CD4-positive, alpha-beta T cell treated with Interleukin-10 for 1 hour (primary cell): Measurements from ENCODE around the gene SDC3.

Source experiments
- DNase-seq: peaks from one replicate; pipeline ENCODE4 v3.0.0-alpha.2; 2020

Gene SDC3

DNA sequence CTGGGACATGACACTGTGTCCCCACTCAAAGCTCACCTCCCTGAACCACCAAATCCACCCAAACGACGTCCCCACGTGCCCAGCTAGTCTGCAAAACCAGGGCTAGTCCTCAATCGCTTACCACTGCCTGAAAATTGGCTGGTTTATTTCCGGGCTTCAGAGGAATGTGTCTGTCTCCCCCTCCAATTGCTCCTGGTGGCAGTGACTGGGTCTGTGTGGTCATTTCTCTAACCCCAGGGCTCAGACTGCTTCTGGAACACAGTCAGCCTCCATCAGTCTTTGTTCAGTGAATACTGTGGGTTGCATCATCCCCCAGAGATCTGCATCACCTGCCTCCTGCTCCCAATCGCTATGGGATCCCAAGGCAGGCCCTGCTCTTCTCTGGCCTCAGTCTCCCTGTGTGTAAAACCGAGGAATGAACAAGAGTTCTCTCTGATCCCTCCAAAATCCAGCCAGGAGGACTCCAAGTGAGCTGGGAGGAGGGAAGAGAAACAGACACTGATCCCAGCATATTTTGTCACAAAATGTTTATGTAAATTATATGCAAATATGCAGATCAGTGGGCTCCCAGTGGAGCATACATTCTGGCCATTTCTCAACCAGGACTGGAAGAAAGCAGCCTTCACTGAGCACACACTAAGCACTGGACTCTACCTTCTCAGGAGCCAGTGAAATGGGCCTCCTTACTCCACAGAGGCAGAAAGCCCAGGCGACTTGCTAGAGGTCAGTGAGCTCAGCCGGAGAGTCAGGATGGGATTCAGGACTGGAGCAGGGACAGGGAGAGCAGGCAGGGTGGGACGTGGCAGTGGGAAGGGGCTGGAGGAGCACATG is 20.9 kb downstream of the SDC3 start:
- no peak for DNase-seq

DNA sequence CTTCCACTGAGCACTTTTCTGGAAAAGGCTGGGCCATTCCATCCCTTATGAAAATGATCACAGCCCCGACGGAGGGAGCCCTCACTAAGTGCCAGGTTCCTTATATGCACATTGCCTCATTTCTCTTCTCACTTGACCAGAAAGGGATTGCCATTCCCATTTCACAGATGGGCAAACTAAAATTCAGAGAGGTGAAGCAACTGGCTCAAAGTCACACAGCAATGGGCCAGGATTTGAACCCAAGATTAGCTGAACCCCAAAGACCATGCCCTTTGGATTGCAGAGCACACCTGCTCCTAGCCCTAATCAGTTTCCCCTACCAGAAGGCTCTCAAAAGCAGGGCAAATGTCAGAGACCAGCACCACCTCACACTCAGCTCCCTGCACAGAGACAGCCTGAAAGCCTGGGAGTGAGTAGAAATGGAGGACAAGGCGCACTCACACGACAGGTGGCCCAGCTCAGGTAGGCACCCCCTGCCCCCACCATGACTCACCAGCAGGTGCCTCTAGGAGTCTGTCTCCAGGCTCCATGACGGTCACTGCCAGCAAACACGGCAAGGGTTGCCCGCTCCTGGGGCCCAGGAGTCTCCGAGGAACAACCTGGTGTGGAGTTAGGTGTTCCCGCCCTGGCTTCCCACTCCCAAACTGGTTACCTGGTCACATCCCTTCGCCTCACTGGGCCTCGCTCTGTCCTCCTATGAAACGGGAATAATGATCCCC is 21.7 kb downstream of the SDC3 start:
- DNase-seq, result no peak

DNA sequence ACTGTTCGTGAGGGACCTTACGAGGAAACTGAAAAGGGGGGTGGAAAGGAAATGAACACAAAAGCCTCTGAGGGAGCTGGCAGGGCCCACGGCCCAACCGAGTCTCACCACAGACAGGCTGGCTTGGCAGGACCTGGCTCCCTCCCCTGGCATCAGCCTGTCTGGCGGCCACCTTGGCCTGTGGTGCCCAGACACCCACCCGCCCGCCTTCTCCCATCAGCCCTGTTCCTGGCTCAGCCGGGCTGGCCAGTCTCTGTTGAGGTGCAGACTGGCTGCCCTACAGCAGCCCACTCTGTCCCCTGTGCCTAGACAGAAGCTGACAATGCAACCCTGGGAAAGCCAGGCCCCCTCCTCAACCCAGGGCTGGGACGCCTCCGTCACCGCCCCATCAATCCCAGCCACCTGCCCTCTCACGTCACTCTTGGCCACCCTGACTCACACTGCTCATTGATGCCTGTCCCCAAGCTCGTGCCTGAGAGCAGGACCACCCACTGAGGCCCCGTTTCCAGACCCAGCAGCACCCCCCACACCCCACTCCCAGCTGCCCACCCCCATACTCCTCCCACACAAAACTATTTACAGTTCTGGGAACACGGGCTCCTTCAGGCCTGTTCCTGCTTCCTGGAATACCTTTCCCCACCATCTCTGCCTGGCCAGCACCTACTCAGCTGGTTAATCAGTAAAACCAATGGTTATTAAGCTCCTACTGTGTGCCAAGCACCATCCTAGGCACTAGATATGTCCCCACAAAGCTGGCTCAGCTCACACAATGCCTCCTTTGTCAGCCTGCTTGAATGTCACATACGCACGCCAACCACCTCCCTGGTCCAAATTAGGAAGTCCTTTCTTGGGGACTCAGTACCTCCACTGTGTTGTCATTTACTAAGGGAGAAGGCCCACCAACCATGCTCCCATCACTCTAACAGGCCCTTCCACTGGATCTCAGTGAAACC is 22.7 kb downstream of the SDC3 start:
- DNase-seq, result no peak

DNA sequence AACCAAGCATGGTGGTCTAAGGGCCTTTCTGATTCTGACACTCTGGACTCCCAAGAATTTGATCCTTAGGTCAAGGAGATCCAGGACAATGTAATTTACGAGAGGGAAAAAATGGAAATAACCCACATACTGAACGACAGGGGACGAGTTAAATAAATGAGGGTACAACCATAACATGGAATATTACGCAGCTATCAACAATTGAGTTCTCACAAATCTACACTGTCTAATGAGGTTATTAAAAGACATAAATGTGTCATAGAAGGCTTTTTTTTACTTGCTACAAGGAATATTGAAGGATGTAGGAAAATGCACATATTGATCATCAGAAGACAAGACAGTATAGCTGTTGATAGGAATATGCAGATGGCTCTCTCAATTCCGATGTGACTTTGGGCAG is 23.8 kb downstream of the SDC3 start:
- no peak for DNase-seq

DNA sequence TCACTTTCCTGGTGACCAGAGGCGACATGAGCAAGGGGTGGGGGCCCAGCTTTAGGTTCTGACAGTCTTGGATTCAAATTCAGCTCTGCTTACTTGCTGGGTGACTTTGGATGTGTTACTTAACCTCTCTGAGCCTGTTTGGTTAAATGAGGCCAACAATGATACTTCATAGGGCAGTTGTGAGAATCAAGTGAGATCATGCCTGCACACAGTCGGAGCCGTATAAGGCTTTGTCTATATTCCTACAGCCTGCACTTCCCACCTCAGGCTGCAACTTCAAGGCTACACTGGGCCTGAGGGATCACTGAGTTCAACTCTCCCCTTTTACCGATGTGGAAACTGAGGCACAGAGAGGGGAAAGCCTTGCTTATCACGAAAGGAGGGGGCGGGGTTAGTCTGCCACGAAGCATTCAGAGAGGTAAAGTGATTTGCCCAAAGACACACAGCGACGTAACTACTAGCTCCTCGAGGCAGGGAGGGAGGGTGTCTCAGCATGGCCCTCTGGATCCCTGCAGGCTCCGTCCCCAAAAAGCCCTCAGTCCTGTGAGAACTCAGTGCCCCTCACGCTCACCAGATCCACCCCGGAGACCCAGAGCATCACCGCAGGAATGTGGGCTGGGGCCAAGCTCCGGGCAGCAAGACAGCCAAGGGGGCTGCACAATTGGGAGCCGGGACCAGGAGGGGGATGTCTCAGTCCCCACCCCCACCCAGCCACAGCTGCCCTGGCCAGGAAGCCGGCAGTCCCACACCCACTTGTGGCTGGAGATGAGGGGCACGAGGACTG is 25.0 kb downstream of the SDC3 start:
- no peak for DNase-seq

DNA sequence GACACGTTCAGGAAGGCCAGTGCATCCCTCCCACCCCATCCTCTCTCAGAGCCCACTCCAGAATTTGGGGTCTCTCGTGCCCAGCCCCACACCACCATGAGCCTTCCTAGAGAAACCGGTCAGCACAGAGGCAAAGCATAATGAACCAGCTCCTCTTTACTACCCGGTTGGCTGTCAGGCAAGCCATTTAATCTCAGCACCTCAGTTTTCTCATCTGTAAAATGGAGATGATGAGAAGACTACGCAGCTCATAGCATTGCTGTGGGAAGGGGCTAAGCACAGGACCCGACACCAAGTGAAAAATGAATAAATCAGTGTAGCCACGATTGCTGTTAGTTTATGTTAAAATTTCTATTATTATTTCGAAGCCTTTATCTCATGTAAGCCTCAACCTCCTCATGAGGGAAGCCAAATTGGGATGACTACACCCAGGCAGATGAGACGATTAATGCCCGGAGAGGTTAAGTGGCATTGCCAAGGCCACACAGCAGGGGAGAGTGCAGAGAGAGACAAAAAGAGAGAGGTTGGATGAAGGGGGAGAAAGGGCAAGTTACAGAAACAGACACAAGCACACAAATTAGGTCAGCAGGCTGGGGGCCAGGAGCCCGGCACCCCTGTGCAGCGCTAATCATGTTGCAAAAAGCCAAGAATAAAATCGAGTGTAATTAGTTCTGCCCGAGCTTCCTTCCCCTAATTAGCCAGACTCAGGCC is 25.7 kb downstream of the SDC3 start:
- no peak for DNase-seq

DNA sequence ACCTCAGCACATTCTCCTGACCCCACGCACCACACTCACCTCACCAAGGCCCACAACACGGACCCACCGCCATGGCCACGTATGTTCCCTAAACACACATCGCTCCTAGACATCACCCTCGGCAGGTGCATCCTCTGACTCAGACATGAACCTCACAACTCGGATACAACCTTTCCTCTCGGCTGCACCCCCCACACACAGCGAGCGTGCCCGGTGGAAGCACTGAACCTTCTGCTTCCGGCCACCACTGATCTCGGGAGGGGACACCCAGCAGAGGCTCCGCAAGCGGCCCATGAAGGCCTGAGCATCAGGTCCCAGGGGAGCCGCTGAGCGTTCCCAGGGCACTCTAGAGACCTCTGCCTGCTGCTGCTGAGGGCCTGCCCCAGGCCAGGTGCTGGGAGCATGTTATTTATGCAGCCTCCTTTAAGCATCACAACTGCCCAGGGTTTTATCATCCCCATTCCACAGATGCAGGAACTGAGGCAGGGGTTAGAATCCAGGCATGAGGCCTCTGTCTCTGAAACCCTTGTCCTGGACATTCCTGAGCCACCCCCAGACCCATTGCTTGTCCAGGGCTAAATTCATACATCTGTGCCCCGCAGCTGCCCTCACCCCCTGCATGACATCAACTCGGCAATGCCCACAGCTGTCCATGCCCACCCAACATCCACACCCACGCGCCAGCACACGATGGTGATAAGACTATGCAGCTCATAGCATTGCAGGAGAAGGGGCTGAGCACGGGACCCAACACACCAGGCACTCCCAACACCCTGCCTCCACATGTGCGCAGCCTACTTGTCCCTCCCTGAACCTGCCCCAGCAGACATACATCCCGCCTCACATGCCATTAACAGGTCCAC is 27.0 kb downstream of the SDC3 start:
- no peak for DNase-seq

DNA sequence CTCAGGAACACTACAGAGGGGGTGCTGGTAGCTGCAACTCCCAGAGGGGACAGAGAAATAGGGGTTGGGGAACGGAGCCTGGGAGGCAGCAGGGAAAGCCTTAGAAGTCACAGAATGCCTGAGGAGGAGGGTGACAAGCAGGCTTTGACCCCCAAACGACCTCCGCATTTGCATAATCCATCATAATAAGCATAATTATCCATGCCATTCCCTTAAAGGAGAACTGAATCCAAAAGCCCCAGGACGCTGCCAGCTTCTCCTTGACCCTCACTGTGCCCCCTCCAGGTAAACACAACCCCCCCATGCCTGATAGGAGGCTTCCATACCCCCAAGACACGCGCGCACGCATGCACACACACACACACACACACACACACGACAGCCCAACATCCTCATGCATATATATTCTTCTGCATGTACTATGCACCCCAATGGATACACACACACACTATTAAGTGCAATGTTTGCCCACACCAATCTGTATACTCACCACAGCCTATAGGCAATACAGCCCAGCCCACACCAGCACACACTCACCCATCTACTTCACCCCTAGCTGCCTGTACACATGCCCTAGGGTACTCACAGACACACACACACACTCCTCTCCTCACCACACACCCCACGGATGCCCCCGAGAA is 27.8 kb downstream of the SDC3 start:
- DNase-seq, result no peak

DNA sequence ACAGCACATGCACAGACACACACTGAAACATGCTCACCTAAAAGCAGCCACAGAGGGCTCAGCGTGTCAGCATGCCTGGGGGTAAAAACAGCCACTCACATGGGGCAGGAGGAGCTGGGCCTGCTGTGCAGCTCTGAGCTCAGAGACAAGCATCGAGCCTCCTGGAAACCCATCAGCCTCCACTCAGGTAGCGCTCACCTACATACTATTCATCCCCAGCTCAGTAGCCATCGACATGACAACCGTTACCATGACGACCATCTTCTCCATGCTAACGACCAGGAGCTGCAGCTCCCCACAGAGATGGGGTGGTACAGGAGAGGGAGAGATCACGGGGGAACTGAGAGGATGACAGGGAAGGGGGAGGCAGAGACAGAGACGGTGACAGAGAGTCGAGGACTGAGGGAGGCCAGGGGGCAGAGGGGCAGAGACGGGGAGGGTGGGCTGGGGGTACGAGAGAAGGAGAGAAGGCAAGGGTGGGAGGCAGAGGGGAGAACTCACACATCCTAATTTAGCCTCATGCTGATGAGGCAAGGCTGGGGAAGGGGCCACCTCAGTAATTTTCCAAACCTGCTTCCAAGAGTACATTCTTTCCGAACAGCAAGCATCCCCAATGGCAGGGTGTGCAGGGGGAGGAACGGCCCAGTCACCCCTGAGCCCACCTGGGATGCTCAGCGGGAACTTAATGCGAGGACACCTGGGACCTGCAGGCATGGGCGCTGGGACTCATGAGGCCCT is 28.4 kb downstream of the SDC3 start:
- DNase-seq, result no peak

DNA sequence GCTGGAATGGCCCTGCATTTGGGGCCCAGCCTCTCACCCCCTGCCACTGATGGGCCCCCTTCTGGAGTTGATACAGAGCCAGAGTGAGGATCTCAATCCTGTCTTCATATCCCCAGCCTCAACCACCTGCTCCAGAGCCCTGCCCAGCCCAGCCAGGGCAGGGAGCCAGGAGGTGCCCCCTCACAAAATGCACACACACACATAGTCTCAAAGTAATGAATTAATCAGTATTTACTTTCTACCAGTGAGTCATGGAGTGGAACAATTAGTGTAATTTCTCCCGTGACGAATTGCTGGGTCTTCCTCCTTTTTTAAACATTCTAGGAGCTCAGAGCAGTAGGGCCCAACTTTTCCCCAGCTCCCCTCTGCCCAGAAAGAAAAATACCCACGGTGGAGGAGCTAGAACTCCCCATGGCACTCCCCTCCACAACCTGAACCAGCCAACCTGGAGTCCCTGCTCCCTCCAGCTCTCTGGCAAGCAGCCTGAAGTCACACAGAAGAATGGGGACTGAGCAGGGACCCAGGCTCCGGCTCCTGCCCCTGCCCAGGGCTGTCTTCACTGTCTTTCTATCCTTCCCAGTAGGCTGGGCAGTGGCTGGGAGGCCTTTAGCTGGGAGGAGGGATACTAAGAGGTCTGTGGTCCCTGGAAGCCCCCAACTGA is 29.3 kb downstream of the SDC3 start:
- DNase-seq, result no peak

DNA sequence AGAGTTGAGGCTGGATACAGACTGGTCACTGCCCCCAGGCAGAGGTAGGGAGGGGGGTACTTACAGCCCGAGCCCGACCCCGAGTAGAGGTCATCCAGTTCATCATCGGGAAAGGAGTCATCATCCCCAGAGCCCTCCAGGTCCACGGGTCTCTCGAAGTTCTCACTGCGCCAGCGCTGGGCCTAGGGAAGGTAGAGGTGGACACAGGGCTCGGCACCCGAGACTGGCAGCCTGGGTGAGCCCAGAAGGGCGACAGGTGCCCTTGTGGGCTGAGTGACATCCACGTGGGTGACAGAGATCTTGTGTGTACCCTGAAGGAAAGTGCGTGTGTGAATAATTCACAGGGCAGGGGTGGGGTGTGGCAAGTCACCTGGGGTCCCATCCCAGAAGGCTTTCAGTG is 30.0 kb downstream of the SDC3 start:
- DNase-seq, result no peak

DNA sequence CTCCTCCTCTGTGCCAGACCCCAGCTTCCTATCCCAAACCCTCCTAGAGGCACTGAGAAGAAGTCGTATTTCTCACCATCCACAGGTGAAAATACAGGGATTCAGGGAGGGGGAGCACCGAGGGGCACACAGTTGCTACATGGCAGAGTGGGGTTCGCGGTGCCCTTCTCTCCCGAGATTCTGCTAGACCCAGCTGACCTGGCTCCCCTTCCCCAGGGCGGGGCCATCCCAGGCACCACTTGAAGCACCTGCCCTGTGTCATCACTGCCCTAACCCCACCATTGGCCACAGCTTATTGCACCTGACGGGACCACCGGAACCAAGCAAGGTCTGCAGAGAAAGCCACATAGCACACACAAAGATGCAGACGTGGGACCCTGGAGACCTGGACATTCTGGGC is 30.5 kb downstream of the SDC3 start:
- DNase-seq, result no peak

DNA sequence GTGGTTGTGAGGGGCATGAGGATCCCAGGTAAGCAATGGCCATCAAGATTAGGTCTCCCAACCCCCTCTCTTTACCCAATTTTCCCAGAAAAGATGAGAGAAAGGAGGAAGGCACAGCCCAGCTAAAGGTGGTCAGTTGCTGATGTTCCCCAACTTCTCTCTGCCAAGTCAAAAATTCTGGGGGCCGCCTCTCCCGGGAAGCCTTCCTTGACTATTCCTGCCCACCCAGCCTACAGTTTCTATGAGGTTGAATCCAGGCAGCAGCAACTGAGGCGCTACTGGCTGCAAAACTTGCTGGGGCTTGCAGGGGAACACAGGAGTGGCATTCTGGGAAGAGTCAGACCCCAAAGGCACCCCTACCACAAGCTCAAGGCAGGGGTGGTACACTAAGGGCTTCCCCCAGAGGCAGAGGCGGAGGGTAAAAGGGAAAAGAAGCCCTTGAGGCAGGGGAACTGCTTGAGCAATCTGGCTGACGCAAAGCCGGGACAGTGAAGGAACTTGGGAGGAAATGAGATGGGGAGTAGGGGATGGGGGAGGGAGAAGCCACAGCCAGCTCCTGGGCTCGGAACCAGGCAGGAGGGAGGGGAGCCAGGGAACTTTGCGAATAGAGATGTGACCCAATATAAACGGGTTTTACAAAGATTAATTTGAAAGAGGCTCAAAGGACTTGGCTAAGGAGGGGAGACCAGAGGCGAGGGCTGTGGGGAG is 31.2 kb downstream of the SDC3 start:
- DNase-seq, result no peak

DNA sequence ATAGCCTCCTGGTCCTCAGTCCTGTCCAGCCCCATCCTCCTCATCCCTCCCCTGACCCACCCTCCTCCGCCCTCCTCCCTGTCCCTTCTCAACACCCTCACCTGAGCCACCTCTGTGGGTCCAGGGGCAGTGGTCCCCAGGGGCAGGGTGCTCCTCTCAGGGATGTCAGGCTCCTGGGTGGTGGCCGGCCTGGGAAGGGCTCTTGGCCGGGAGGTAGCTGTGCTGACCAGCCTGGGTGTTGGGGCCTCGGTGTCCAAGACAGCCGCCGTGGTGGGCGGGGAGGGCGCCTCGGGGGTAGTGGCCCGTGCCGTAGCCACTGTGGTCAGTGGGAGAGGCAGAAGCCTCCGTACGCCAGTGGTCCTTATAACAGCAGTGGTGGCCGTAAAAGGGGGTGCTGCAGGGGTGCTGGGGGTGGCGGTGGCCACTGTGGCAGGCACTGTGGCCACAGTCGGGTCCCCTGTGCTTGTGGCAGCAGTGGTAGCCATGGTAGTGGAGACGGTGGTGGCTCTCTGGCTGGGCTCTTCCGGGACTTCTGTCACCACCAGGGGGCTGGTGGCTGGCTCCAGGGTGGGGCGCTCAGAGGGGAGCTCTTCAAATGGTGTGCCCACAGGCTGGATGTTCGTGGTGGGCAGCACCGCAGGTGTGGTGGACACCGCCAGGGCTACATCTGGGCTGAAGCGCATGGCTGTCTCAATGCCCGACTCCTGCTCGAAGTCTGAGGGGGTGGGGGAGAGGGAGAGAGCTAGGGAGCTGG is 31.9 kb downstream of the SDC3 start:
- no peak for DNase-seq

DNA sequence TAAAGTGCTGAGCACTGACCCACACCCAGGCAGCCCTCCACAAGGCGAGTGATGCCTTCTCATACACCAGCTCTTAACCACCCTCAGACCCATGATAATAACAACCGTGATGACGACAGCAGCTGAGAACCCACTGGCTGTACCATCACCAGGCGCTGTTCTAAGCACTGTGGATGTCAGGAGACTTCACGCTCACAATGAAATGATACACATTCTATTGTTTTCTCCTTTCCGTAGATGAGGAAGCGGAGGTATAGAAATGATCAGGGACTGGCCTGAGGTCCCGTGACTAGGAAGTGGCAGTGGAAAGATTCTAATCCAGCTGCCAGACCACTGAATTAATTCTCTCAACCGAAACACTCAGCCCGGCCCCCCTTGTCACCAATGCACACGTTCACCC is 32.6 kb downstream of the SDC3 start:
- no peak for DNase-seq

DNA sequence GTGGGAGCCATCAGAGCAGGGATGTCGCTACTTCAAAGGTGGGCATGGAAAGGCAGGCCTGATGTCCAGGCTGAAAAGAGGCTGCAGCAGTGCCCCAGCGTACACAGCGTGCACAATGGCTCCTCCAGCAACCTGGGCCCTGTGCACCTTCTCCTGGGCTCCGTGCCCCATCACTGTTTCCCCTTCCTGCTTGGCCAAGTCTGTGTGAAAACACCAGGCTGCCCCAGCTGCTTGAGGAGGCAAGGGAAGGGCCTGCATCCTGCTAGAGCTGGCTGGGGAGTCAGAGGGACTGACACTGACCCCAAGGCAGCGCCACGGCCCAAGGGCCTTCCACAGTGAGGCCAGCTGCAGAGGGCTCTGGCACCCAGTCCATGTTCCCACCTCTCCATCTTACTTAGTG is 33.4 kb downstream of the SDC3 start:
- no peak for DNase-seq

DNA sequence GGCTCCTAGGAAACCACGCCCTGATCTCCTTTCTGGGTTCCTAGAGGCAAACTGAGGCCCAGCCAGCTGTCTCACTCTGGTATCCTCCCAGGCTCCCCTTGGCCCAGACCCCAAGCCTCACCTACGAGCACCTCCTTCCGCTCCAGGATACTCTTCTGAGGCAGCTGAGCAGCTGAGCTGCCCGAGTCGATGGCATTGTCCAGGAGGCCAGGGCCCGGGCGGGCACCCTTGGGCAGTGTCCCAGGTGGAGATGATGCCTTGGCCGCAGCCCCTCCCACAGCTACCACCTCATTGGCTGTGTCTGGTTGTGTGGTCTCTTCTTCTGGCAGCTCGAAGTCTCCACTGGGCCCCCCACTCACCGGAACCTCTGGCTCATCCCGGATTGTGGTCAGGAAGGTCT is 34.4 kb downstream of the SDC3 start:
- no peak for DNase-seq

DNA sequence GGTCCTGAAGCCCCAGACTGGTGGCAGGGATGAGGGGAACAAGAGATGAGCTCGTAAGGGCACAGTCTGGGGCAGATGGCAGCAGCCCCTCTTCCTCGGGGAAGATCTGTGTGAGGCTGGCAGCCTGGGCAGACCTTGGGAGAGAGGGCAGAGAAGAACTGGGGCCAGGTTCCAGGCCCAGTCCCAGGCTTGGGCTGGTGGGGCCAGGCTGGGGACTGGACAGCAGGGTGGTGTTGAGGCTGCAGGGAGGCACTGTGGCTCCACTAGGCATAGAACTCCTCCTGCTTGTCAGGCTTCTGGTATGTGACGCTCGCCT is 35.7 kb downstream of the SDC3 start:
- DNase-seq, result no peak
